ENCODE measurements around the gene NPC1.
"Not testable (repeated sequence)": the region's sequence is repeated elsewhere in the genome, so short reads cannot be mapped to it uniquely, and the experiment has no call there.

Gene NPC1

DNA sequence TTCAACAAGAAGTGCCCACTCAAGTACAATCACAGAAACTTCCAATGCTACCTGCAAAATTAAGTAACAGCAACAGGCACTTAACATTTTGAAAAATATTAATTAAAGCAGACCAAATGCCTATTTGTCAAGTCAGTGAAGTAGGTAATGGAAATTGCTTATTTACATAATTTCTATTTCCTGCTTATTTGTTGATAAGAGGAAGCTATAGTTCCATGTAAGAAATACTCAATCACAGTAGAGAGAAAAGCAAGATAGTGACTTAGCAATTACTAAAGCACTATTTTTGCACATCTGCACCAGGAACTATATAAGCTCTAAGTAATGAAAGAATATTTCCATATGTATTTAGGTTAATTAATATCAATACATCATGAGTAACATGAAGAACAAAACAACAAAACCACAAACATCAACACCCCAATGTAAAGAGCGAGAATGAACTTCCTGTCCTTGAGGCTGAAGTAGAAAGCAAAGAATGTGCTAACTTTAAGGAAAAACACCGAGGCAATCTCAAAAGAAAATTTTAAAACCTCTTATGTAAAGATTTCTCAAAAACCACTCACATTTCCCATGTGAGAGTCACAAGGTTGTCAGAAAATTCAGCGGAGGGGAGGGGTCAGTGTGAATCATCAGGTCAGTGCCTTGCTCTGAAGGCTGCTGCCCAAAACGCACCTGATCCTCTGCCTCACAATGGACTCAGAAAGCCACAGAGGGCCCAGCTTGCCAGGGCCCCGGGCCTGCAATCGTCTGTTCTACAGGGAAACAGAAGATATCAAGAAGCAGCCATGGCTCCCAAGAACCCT, 12.5 kb downstream of the NPC1 start:
- no peak for DNase-seq

DNA sequence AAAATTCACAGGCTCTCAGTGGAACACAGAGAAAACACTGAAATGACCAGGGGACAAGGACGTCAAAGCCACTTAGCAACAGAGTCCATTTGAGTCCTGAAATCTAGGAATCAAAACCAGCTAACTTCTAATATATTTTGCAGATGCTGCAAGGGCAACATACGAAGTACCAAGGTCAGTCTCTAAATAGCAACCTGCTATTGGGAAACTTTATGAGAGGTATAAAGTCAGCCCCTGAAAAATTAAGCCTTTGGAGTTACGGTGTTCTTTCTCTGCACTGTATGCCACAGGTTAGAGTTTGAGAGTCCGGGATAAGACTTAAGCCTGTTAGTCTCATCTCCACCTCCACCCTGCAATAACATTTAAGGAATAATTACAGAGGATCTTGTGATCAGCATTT, 13.3 kb downstream of the NPC1 start:
- DNase-seq: no peak

DNA sequence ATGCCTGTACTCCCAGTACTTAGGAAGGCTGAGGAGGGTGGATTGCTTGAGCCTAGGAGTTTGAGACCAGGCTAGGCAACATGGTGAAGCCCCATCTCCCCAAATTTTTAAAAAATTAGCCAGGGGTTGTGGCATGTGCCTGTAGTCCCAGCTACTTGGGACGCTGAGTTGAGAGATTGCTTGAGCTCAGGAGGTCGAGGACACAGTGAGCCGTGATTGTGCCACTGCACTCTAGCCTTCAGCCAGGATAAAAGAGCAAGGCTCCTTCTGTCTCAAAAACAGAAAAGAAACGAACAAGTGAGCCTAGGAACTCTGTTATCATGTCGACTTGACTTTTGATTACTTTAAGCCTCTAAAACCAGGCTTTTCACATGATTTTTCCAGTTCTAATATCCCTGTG, 13.7 kb downstream of the NPC1 start:
- no peak for DNase-seq

DNA sequence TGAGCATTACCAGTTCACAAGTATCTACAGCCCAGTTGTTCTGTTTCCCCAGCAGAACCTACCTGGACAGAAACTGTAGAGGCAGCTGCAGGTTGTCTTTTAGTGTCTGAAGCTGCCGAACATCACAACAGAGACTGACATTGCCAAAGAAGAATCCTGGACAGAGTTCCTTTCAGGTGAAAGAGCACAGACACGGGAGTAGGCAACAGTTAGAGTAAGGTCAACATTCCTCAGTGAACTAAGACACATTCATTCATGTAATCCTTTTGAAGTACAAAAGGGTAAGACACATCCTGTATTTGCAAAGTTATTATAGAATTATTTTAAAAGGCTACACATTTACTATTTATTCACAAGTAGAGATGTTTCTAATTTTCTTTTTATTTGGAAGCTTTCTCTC, 14.3 kb downstream of the NPC1 start:
- no peak for DNase-seq

DNA sequence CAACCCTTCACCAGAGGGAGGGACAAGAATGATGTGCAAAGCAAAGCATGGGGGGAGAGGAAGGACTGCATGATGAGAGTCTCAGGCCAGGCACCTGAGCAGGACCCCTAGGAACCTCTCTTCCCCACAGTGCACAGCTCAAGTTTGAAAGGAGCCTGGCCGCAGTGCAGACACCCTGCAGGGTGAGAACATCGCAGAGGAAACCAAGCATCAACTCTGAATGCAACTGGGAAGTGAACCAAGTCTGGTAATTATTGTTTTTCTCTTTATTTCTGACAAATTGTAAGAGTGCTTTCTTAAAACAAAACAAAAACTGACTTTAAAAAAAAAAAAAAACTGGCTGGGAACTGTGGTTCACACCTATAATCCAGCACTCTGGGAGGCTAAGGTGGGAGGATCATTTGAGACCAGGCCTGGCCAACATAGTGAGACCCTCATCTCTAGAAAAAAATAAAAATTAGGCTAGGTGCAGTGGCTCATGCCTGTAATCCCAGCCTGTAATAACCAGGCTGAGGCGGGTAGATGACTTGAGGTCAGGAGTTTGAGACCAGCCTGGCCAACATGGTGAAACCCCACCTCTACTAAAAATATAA, 15.3 kb downstream of the NPC1 start:
- DNase-seq: no peak

DNA sequence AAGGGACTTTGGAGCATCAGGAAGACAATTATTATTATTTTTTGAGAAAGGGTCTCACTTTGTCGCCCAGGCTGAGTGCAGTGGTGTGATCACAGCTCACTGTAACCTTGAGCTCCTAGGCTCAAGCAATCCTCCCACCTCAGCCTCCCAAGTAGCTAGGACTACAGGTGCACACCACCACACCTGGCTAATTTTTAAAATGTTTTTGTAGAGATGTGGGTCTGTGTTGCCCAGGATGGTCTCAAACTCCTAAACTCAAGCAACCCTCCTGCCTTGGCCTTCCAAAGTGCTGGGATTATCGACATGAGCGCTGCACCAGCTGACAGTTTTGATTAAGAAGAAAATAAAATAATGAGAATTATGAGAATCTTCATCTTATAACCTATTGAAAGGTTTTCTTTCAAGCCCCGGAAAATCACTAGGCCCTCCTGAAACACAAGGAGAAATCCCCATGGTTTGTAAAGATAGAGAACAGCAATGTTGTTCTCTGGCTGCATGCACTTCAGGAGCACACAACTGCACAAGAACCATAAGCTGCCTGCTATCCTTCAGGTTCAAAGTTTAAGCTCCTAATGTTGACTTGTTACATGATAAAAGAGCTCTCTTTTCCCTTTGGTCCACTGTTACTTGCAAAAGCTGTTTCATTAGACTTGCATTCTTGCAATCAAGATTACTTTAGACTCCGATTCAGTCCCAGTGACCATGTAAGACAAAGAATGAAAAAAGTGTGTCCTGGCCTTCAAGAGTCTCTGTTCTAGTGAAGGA, 16.8 kb downstream of the NPC1 start:
- DNase-seq: no peak

DNA sequence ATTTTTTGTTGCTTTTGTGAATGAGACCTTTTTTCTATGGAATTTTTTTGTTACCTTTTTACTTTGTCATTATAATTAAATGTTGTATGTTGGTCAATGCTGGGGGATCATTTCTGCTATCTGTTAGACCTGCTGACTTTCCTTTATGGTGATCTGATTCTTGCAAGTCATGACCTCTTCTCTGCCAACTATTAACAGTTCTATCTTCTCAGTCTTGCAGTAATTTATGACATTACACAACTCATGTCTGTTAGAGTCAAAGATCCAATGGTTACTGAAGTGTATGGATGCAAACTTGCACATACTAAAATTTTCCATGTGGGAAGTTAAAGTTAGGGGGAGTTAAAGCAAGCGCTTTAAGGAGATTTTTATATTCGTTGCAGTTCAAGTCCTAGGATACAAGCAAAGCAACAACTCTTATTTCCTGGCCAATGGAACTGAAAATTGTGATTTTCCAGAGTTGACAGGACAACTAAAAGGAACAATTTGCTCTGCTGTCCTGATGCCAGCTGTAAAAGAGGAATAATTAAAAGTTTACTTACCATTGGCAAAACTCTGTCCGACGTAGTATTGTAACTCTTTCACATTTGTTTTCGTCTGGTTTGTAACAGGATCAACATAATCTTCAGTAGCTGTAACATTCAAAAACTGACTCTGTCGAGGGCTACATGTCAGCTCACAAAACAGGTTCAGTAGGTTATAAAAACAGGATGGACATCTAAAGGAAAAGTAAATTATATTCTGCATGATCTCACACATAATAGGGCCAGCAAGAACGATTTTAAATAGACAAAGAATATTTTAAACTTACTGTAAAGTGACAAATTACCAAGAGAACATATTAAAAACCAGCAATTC, 17.8 kb downstream of the NPC1 start:
- no peak for DNase-seq

DNA sequence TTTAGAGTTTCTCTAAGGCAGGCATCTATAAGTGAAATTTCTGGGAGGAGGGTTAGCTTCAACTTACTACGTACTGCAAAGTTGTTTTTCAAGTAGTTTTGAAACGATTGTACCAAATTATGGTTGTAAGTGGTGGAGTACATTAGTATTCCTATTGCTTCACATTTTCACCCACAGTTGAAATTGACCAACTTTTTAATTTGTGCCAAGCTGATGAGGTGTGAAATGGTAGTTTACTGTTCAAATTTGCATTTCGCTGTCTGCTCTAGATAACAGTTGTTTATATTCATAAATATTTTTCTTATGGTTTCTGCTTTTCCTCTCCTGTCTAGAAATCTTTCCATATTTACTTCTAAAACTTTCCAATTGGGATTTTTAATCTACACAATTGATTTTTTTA, 18.6 kb downstream of the NPC1 start:
- no peak for DNase-seq

DNA sequence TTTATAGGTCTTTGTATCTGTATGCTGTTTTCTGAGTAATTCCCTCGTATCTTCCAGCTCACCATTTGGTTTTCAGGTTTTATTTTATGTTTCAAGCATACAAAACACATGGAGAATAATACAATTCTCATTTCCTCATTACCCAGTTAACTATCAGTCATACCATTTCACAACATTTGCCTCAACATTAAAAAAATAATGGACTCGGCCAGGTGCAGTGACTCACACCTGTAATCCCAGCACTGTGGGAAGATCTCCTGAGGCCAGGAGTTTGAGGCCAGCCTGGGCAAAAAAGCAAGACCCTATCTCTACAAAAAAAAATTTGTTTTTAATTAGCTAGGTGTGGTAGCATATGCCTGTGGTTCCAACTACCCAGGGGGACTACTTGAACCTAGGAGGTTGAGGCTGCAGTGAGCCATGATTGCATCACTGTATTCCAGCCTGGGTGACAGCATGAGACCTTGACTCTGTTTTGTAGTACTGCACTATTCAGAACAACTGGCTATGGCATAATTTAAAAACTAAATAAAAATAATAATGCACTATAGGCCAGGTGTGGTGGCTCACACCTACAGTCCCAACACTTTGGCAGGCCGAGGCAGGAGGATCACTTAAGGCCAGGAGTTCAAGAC, 20.3 kb downstream of the NPC1 start:
- no peak for DNase-seq

DNA sequence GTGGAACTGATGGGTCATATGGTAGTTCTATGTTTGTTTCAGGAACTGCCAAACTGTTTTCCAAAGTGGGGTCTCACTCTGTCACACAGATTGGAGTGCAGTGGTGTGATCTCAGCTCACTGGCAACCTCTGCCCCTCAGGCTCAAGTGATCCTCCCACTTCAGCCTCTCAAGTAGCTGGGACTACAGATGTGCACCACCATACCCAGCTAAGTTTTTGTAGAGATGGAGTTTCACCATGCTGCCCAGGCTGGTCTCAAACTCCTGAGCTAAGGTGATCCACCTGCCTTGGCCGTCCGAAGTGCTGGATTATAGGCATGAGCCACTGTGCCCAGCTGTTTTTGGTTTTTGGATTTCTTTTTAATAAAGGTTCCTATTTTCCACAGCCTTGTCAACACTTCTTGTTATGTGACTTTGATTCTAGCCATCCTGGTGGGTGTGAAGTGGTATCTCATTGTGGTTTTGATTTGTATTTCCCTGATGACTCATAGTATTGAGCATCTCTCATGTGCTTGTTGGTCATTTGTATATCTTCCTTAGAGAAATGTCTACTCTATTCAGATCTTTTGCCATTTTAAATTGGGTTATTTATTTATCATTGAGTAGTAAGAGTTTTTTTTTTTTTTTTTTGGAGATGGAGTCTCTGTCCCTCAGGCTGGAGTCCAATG, 22.8 kb downstream of the NPC1 start:
- no peak for DNase-seq

DNA sequence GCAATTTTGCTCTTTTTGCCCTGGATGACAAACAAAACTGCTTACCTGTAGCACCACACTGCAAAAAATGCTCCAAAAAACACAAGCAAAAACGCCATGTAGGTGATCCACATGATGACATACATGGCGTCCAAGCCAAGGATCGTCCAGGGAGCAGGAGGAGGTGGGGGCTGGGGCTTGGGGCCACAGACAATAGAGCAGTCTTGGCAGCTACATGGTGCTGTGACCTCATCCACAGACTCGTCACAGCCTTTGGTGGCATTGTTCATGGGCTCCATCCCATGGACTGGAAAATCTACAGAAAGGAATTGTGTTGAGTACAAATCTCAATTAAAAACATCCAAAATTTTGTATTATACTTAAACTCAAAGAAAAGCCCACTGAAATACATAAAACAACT, 26.1 kb downstream of the NPC1 start:
- no peak for DNase-seq

DNA sequence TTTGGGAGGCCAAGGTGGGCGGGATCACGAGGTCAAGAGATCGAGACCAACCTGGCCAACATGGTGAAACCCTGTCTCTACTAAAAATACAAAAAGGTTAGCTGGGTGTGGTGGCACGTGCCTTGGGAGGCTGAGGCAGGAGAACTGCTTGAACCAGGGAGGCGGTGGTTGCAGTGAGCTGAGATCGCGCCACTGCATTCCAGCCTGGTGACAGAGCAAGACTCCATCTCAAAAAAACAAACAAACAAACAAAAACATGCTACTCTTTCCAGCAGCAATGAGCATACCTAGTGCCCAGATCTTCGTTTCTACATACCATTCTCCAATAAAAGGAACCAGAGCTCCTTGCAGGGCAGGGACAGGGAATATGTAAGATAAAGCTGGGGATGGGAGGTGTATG, 28.8 kb downstream of the NPC1 start:
- not testable (repeated sequence) for DNase-seq

DNA sequence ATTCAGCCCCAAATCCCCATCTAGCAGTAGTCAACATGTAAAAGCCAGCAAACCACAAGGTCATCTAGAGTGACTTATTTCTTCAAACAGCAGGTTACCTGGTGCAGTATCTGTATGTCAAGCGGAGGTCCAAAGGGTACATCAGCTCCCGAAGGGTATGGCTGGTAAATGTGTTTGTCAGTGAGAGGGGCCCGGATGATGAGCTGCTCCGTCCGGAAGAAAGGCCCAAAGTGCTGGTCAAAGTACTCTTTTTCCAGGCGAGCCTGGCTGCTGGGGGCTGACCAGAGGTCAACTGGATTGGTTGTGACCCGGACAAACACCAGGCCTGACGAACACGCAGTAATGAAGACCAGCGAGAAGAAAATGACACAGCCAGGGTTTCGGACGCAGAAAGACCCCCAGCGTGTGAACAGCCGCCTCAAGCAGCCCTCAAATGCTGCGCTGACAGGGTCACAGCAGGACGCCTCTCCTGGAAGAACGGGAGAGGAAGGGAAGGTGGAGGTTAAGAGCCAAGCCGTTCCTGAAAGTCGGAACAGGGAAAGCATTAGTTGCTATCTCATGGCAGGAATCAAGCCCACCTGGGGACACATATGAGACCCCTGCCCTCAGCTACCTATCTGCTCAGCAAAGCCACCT, 30.0 kb downstream of the NPC1 start:
- no peak for DNase-seq

DNA sequence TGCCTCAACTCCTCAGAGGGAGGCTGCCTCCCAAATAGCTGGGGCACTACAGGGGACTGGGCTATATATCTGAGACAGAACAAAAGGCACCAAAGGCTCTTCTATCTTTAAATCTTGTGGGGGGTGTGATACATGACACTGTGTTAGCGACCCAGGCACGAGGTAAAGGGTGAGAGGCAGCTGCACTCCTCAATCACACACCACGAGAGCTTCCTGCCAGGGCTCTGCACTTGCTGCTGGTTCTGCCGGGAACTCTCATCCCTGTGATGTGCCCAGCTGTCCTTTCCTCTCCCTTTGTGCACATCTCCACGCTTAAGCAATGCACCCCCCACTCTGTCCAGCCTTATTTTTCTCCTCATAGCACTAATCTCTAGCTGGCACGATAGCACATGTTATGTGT, 32.4 kb downstream of the NPC1 start:
- no peak for DNase-seq

DNA sequence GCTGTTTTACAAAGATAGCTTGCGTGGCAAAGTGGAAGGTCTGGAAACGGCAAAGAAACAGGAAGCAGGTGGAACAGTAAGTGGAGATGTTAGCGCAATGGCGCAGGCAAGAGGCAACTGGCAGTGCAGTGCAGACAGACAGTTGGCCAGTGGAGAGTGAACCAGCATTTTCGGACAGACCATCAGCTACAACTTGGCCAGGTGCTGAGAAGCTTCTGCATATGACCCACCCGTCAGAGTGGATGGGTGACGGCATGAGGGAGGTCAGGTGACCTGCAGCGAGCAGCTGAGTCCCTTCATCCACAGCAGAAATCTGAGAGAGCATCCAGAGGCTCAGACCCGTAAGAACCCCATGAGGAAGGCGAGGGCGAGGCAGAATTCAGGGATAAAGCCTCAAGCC, 33.8 kb downstream of the NPC1 start:
- no peak for DNase-seq

DNA sequence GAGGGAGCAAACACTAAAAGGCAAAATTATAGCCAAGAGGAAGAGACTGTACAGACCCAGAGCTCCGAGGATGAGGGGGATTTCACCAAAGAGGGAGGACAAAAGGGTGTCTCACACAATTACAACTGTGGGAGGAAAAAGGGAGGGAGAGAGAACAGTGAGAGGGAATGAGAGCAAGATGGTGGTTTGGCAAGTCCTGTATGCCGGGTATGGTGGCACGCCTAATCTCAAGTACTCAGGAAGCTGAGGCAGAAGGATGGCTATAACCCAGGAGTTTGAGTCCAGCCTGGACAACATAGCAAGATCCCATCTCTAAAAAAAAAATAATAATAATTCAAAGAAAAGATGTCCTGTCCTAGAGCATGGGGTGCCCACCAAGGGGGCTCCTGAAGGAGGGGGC, 34.3 kb downstream of the NPC1 start:
- no peak for DNase-seq

DNA sequence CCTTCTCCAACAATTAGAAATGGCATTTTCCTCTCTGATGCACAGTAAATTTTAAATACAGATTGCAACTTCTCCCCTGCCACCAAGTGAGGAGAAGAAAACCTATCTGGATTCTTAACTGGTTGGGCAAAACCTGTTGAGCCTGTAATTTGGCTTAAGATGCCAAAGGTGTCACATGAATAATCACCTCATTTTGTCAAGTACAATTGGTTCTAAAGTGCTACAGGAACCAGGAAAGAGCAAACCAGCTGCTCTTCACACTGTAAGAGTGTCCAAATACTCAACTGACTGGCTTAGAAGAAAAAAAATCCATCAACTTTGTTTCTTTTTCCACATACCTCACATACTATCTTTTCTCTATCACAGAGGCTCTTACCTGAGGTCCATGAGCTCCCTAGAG, 35.4 kb downstream of the NPC1 start:
- DNase-seq: no peak

DNA sequence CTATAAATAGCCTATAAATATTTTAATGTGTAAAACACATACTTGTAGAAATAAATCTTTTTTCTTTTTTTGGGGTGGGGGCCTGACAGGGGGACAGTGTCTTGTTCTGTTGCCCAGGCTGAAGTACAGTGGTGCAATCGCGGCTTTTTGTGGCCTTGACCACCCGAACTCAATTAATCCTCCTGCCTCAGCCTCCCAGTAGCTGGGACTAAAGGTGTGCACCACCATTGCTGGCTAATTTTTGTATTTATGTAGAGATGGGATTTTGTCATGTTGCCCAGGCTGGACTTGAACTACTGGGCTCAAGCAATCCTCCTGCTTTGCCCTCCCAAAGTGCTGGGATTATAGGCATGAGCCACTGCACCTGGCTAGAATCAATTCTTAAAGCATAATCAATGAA, 37.6 kb downstream of the NPC1 start:
- no peak for DNase-seq

DNA sequence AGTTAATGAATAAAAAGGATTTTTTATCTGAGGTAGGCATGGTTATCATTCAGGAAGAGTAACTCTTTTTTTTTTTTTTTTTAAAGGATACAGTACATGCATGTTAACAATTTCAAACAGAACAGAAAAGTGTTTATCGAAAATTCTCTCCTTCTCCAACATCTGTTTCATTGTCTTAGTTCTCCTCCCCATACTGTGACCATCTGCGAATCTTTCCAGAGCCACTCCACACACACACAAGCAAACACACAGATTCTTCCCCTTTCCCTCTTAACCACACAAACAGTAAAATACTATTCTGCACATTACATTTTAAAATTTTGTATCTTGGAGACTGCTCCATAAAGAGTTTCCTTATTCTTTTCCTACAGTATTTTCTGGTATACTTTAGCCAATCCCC, 38.0 kb downstream of the NPC1 start:
- DNase-seq: no peak

DNA sequence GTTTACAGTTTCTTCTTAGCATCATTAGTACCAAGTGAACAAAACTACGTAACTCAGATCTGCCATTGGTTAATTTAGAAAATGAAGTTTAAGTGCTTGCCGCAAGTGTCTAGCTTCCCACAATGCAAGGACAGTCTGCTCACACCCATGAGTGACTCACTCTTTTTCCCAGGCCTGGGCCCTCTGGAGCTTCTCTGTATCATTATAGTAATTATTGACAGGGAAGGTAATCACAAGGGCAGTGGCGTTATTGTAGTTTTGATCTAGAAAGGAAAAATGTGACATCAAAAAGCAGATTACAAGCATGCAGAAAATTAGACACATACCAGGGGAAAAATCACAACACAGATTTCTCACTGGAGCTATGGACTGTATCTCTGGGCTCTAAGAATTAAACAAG, 38.5 kb downstream of the NPC1 start:
- no peak for DNase-seq

DNA sequence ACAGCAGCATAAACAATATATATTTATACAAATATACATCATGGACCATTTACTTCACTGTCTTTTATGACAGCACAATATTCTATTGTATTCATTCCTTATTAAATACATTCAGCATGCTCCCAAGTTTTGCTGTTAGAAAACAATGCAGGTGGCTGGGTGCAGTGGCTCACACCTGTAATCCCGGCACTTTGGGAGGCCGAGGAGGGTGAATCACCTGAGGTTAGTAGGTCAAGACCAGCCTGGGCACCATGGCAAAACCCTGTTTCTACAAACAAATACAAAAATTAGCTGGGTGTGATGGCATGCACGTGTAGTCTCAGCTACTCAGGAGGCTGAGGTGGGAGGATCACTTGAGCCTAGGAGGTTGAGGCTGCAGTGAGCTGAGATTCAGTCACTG, 39.0 kb downstream of the NPC1 start:
- DNase-seq: no peak

Data from NCI-H1092 treated with DMSO at 0.1 percent for 48 hours (cell line).